Suprapubic skin (tissue), 4 donors: Measurements from ENCODE around the gene BCAS1. TPM values are rescaled to one million over a fixed set of nuclear protein-coding genes. Genes with fewer than 3 reads are reported as not detected.

Experiments used
- DNase-seq, 2 donors: peaks; one replicate each; pipeline ENCODE4 v3.0.0-alpha.2; 2019; ENCODE audit warnings: low spot score in 2 of 2
- H3K27ac ChIP-seq: fragments of 200-600 bp; sonication (generic); one replicate; pipeline ENCODE4 v1.5.1; 2019
- H3K27me3 ChIP-seq: fragments of 200-600 bp; sonication (generic); one replicate; pipeline ENCODE4 v1.5.1; 2019
- H3K36me3 ChIP-seq: fragments of 200-600 bp; sonication (generic); one replicate; pipeline ENCODE4 v1.5.1; 2019
- H3K4me1 ChIP-seq: fragments of 200-600 bp; sonication (generic); one replicate; pipeline ENCODE4 v1.5.1; 2019
- H3K4me3 ChIP-seq: fragments of 200-600 bp; sonication (generic); one replicate; pipeline ENCODE4 v1.5.1; 2019; ENCODE audit warnings: mild to moderate bottlenecking
- H3K9me3 ChIP-seq: fragments of 200-600 bp; sonication (generic); one replicate; pipeline ENCODE4 v1.5.1; 2019
- EP300 ChIP-seq: sonication (generic); formaldehyde crosslinking; IDR thresholded peaks from one replicate; pipeline ENCODE4 v1.6.1; 2017; ENCODE audit warnings: antibody characterized with exemption
- POLR2A ChIP-seq, 2 donors: fragments of 450-650 bp; IDR thresholded peaks; one replicate each; pipeline ENCODE4 v1.6.1; 2017; ENCODE audit warnings: antibody characterized with exemption in 2 of 2, mild to moderate bottlenecking in 2 of 2, moderate library complexity in 2 of 2
- POLR2AphosphoS5 ChIP-seq, 3 donors: sonication (generic); formaldehyde crosslinking; IDR thresholded peaks; one replicate each; pipeline ENCODE4 v1.6.1; 2017; ENCODE audit warnings: antibody characterized with exemption in 3 of 3
- WGBS: methylation state at CpG from one replicate; pipeline ENCODE4 v1.1.5; 2018; 5-methylcytosine and 5-hydroxymethylcytosine counted together
- total RNA-seq, 4 donors: library from RNA; depleted of rRNA; stranded (reverse); fragments of >200 nt; gene quantifications; one replicate each; pipeline ENCODE4 v1.1.0, GENCODE V29; 2016
- TF ChIP-seq, protein P1 (sequence below), 2 donors: fragments of 200-600 bp in 1 of 2; fragments of 450-650 bp in 1 of 2; sonication (generic) in 1 of 2; IDR thresholded peaks; one replicate each; pipeline ENCODE4 v1.5.1; 2016 to 2019; ENCODE audit warnings: antibody characterized with exemption in 2 of 2, mild to moderate bottlenecking in 1 of 2, moderate library complexity in 1 of 2

BCAS1 gene
- total RNA-seq, 4 donors from 2014 or later, result 1.7 to 3.4 (median 2.1) TPM

DNA sequence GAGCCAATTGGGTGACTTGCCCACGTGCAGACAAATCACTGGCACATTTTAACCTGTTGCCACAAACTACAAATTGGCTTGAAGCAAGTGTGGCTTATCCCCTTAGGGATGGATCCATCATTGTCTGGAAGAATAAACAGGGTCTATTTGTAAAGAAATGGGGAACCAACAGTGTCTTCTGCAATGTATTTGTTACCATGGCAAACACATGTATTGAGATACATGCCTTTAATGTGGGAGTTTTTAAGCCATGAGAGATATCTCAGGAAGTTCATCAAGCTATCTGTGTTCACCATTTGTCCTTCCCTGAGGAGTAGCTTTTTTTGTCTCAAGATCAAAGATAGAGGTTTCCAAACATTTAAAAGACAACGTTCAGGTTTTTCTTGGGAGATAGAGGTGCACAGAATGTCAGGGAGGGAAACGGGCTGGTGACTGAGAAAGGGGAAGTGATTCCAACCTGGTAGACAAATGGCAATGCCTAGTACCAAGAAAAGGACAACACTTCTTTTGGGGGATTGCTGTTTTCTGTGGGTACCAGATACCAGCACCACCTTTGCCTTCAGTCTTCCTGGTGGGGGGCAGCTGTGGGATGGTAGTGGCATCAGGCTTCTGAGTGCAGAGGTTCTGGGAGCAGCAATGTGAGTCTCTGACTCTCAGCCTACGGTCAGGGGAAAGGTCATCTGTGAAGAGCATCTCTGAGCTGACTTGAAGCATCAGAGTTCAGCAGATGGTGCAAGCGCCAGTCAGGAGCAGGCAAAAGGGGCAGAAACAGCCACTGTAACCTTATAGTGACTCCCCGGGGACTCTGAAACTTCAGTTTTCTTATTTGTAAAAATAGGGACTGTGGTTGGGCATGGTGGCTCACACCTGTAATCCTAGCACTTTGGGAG is 20.1 kb upstream of the BCAS1 start:
- H3K9me3 ChIP-seq, result no peaks in the 10 kb centered on the region
- no peaks in the 10 kb centered on the region for H3K36me3 ChIP-seq
- H3K4me3 ChIP-seq, result no peak overlapping the region
- H3K27me3 ChIP-seq, result no peaks in the 10 kb centered on the region
- DNase-seq, result no peak
- TF ChIP-seq POLR2AphosphoS5 (IDR thresholded peaks at IDR 0.05) (no peak), POLR2A (IDR thresholded peaks at IDR 0.05) (no peak), EP300 (no peak)
- TF ChIP-seq, protein P1, sequence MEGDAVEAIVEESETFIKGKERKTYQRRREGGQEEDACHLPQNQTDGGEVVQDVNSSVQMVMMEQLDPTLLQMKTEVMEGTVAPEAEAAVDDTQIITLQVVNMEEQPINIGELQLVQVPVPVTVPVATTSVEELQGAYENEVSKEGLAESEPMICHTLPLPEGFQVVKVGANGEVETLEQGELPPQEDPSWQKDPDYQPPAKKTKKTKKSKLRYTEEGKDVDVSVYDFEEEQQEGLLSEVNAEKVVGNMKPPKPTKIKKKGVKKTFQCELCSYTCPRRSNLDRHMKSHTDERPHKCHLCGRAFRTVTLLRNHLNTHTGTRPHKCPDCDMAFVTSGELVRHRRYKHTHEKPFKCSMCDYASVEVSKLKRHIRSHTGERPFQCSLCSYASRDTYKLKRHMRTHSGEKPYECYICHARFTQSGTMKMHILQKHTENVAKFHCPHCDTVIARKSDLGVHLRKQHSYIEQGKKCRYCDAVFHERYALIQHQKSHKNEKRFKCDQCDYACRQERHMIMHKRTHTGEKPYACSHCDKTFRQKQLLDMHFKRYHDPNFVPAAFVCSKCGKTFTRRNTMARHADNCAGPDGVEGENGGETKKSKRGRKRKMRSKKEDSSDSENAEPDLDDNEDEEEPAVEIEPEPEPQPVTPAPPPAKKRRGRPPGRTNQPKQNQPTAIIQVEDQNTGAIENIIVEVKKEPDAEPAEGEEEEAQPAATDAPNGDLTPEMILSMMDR (IDR thresholded peaks at IDR 0.05), result no peak
- 63% methylated on average over 5 of the region's 6 CpGs for WGBS
- no peak overlapping the region for H3K27ac ChIP-seq
- H3K4me1 ChIP-seq, result no peaks in the 10 kb centered on the region

DNA sequence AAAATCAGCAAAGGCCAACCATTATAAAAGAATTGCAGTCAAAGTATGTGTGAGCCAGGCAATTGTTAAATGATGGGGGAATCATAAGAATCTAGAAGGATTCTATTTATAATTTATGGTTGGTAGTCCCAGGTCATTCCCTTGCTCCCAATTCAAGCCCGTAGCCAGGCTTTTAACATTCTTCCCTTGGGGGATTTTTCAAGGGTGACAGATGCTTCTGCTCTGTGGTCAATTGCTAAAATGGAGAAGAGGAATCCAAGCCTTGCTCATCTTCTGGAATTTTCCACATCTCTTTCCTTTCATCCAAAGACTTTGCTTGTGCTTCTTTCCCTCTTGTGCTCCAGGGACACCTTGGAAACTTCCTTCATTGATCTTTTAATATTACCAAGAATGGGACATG is 18.0 kb upstream of the BCAS1 start:
- 63% methylated on average over 1 of the region's 1 CpG for WGBS
- Histone ChIP-seq H3K27ac (no peak overlapping the region), H3K36me3 (no peaks in the 10 kb centered on the region), H3K4me1 (no peaks in the 10 kb centered on the region), H3K9me3 (no peaks in the 10 kb centered on the region), H3K4me3 (no peak overlapping the region), H3K27me3 (no peaks in the 10 kb centered on the region)
- no peak for TF ChIP-seq POLR2AphosphoS5 (IDR thresholded peaks at IDR 0.05)
- no peak for TF ChIP-seq POLR2A (IDR thresholded peaks at IDR 0.05)
- no peak for TF ChIP-seq EP300
- TF ChIP-seq, protein P1 (IDR thresholded peaks at IDR 0.05), result no peak
- no peak for DNase-seq

DNA sequence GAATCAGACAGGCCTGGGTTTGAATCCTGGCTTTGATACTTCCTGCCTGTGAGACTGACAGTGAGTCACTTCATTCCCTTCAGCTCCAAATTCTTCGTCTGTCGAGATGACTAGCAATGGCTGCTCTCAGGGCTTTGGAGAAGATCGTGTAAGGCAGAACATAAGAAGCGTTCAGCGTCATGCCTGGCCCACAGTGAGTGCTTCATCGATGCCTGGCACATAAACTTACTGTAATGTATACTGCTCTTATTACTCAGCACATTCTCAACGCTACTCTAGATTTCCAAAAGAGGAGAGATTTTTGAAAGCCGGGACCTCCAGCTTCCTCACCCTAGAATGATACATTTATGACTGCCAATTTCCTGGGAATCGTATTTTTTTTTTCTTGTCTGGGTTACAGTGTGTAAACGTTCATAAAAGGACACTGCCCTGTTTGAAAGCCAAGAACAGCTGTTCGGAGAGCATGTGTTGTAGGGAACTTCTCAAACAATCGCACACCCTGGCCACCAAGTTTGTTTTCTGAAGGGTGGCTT is 16.2 kb upstream of the BCAS1 start:
- WGBS, result 41% methylated on average over 12 of the region's 12 CpGs
- no peak for TF ChIP-seq POLR2AphosphoS5 (IDR thresholded peaks at IDR 0.05)
- Histone ChIP-seq H3K9me3 (no peaks in the 10 kb centered on the region), H3K4me3 (no peak overlapping the region), H3K27ac (peak overlapping the region; percentile 51), H3K27me3 (no peaks in the 10 kb centered on the region), H3K4me1 (no peaks in the 10 kb centered on the region), H3K36me3 (no peaks in the 10 kb centered on the region)
- no peak for DNase-seq

DNA sequence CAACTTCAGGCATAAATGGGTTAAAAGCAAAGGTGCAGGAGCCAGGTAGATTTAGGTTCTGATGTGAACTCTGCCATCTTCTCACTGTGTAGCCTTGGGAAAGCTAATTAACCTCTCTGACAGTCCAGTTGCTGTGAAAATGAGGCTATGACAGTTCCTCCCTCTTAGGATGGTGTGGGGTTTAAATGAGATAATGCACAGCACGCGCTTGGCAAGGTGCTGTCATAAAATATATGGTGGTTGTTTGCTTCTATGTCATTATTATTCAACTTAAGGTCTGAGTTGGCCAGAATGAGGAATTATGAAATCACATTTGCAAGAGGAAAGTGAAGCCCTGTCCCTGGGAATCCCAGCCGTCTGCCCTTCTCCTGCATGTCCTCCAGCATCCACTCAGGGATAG is 15.5 kb upstream of the BCAS1 start:
- Histone ChIP-seq H3K27ac (no peak overlapping the region), H3K4me3 (no peak overlapping the region), H3K36me3 (no peaks in the 10 kb centered on the region), H3K4me1 (no peaks in the 10 kb centered on the region), H3K9me3 (no peaks in the 10 kb centered on the region), H3K27me3 (no peaks in the 10 kb centered on the region)
- 75% methylated on average over 3 of the region's 3 CpGs for WGBS
- DNase-seq, result no peak
- TF ChIP-seq POLR2A (IDR thresholded peaks at IDR 0.05) (no peak), POLR2AphosphoS5 (IDR thresholded peaks at IDR 0.05) (no peak), EP300 (no peak)
- TF ChIP-seq, protein P1 (IDR thresholded peaks at IDR 0.05), result no peak

DNA sequence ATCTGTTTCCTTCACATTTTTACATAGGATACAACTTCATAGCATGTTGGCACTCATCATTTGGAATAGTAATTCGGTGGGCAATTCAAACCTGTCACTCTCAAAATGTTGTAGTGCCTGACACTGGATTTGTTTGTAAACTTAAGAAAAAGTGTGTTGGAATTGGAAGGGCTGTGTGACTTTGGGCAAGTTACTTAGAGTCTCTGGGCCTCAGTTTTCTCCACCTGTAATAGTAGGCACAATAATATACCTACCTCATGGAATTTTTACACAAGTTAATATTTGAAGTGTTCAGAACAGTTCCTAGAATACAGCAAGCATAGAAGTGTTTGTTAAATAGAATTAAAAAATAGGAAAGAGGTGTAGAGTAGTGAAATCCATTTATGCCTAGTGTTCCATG is 15.0 kb upstream of the BCAS1 start:
- H3K4me1 ChIP-seq, result no peaks in the 10 kb centered on the region
- H3K4me3 ChIP-seq, result no peak overlapping the region
- 73% methylated on average over 1 of the region's 1 CpG for WGBS
- no peak for TF ChIP-seq POLR2A (IDR thresholded peaks at IDR 0.05)
- TF ChIP-seq EP300, result no peak
- TF ChIP-seq POLR2AphosphoS5 (IDR thresholded peaks at IDR 0.05), result no peak
- TF ChIP-seq, protein P1 (IDR thresholded peaks at IDR 0.05), result no peak
- no peak overlapping the region for H3K27ac ChIP-seq
- DNase-seq, result no peak
- H3K9me3 ChIP-seq, result no peaks in the 10 kb centered on the region
- H3K36me3 ChIP-seq, result no peaks in the 10 kb centered on the region
- no peaks in the 10 kb centered on the region for H3K27me3 ChIP-seq
